CD14-positive monocyte (primary cell): ENCODE data around the gene CLTCL1. TPM values are rescaled to one million over a fixed set of nuclear protein-coding genes. Genes with fewer than 3 reads are reported as not detected.

Source experiments
- DNase-seq, 3 donors: peaks; one replicate each; pipeline ENCODE4 v3.0.0-alpha.2; 2011 to 2022
- H2AFZ ChIP-seq: 2 replicates; pipeline ENCODE4 v1.6.0; 2012; ENCODE audit warnings: mild to moderate bottlenecking, low read depth, low read length, inconsistent platforms; ENCODE audit not compliant: insufficient read depth, poor library complexity, severe bottlenecking
- H3K27ac ChIP-seq, 2 donors: 1 replicate in 1 of 2; 2 replicates in 1 of 2; pipeline ENCODE4 v1.5.1; 2012 to 2013; ENCODE audit warnings: low read length in 2 of 2, control low read depth in 1 of 2, inconsistent platforms in 1 of 2, low read depth in 1 of 2, mild to moderate bottlenecking in 1 of 2
- H3K27me3 ChIP-seq, 2 donors: one replicate each; pipeline versions ENCODE4 v1.6.0 to v1.6.1; 2011 to 2013; ENCODE audit warnings: low read length in 2 of 2; ENCODE audit not compliant: control insufficient read depth in 2 of 2, insufficient read depth in 2 of 2
- H3K36me3 ChIP-seq, 2 donors: replicated peaks in 1 of 2; 1 replicate in 1 of 2; 2 replicates in 1 of 2; pipeline versions ENCODE4 v1.5.1 to v1.6.1; 2012 to 2013; ENCODE audit warnings: low read length in 2 of 2, control low read depth in 1 of 2, inconsistent platforms in 1 of 2, mild to moderate bottlenecking in 1 of 2; ENCODE audit not compliant: insufficient read depth in 2 of 2, control insufficient read depth in 1 of 2
- H3K4me1 ChIP-seq, 2 donors: 1 replicate in 1 of 2; 2 replicates in 1 of 2; pipeline versions ENCODE4 v1.5.1 to v1.6.1; 2012 to 2013; ENCODE audit warnings: low read length in 2 of 2, control low read depth in 1 of 2, inconsistent platforms in 1 of 2, mild to moderate bottlenecking in 1 of 2, moderate library complexity in 1 of 2; ENCODE audit not compliant: insufficient read depth in 2 of 2, control insufficient read depth in 1 of 2
- H3K4me2 ChIP-seq: replicated peaks from 2 replicates; pipeline ENCODE3; 2012; ENCODE audit warnings: low read length, moderate library complexity, mild to moderate bottlenecking; ENCODE audit not compliant: poor library complexity, severe bottlenecking; ENCODE audit errors: extremely low read depth
- H3K4me3 ChIP-seq, 3 experiments: fragments of 200-600 bp in 1 of 3; sonication (generic) in 1 of 3; replicated peaks in 1 of 3; 1 replicate in 2 of 3; 2 replicates in 1 of 3; pipeline ENCODE4 v1.5.1; 2011 to 2013; ENCODE audit warnings: low read length in 3 of 3, mild to moderate bottlenecking in 3 of 3, control low read depth in 2 of 3, low read depth in 2 of 3, inconsistent platforms in 1 of 3, moderate library complexity in 1 of 3
- H3K79me2 ChIP-seq: 2 replicates; pipeline ENCODE4 v1.6.0; 2012; ENCODE audit warnings: mild to moderate bottlenecking, control low read depth, inconsistent platforms, low read length, moderate library complexity; ENCODE audit not compliant: insufficient read depth
- H3K9ac ChIP-seq: 2 replicates; pipeline ENCODE4 v1.6.0; 2017; ENCODE audit warnings: low read length, mild to moderate bottlenecking; ENCODE audit not compliant: insufficient read depth, poor library complexity, severe bottlenecking
- H3K9me3 ChIP-seq, 2 donors: replicated peaks in 1 of 2; 1 replicate in 1 of 2; 2 replicates in 1 of 2; pipeline versions ENCODE4 v1.5.1 to v1.6.1; 2012 to 2013; ENCODE audit warnings: low read length in 2 of 2, control low read depth in 1 of 2; ENCODE audit not compliant: control insufficient read depth in 1 of 2, insufficient read depth in 1 of 2
- H4K20me1 ChIP-seq: 2 replicates; pipeline ENCODE4 v1.6.0; 2012; ENCODE audit warnings: mild to moderate bottlenecking, low read length, control low read depth, moderate library complexity; ENCODE audit not compliant: insufficient read depth
- H3K27ac Mint-ChIP-seq, 7 donors: one replicate each; pipeline ENCODE4 v1.8.0; 2020; ENCODE audit warnings: mild to moderate bottlenecking in 7 of 7, mixed read lengths in 7 of 7, moderate library complexity in 6 of 7, inconsistent platforms in 2 of 7
- H3K27me3 Mint-ChIP-seq, 3 donors: one replicate each; pipeline ENCODE4 v1.8.0; 2021 to 2022; ENCODE audit warnings: low read depth in 3 of 3, mild to moderate bottlenecking in 3 of 3, mixed read lengths in 3 of 3, moderate library complexity in 3 of 3, inconsistent platforms in 1 of 3
- H3K36me3 Mint-ChIP-seq, 2 donors: one replicate each; pipeline ENCODE4 v1.8.0; 2020; ENCODE audit warnings: mixed read lengths in 2 of 2, inconsistent platforms in 1 of 2, mild to moderate bottlenecking in 1 of 2
- H3K4me1 Mint-ChIP-seq: one replicate; pipeline ENCODE4 v1.8.0; 2020; ENCODE audit warnings: mild to moderate bottlenecking, mixed read lengths
- H3K4me3 Mint-ChIP-seq, 2 donors: one replicate each; pipeline ENCODE4 v1.8.0; 2020; ENCODE audit warnings: mild to moderate bottlenecking in 2 of 2, mixed read lengths in 2 of 2, moderate library complexity in 1 of 2
- H3K9me3 Mint-ChIP-seq, 7 donors: one replicate each; pipeline ENCODE4 v1.8.0; 2020 to 2022; ENCODE audit warnings: mixed read lengths in 7 of 7, mild to moderate bottlenecking in 6 of 7, moderate library complexity in 6 of 7, inconsistent platforms in 2 of 7
- CTCF ChIP-seq: fragments of 200-600 bp; IDR thresholded peaks from one replicate; pipeline ENCODE4 v1.8.0; 2022; ENCODE audit warnings: antibody characterized with exemption, mild to moderate bottlenecking
- WGBS: methylation state at CpG from one replicate; pipeline ENCODE4 v1.1.5; 2013; ENCODE audit warnings: missing lambda C conversion rate; ENCODE audit not compliant: insufficient coverage; 5-methylcytosine and 5-hydroxymethylcytosine counted together
- intact Hi-C, 2 donors: fragments of 100-400 bp; cut with micrococcal nuclease; formaldehyde crosslinking; loops; one replicate each; pipeline versions ENCODE4 v1.15.0 to v1.15.1; 2023
- polyA plus RNA-seq, 3 donors: library from polyadenylated mRNA; depleted of rRNA in 1 of 3; unstranded in 2 of 3; stranded (reverse) in 1 of 3; fragments of 300-500 nt in 2 of 3; fragments of >200 nt in 1 of 3; fragmentation: Illumina TruSeq in 2 of 3; gene quantifications; 1 replicate in 2 of 3; 2 replicates in 1 of 3; pipeline ENCODE4 v1.2.3, GENCODE V29; 2012 to 2021

The CLTCL1 gene
- polyA plus RNA-seq, 3 donors: 5.1 to 17.0 (median 6.1) TPM

DNA sequence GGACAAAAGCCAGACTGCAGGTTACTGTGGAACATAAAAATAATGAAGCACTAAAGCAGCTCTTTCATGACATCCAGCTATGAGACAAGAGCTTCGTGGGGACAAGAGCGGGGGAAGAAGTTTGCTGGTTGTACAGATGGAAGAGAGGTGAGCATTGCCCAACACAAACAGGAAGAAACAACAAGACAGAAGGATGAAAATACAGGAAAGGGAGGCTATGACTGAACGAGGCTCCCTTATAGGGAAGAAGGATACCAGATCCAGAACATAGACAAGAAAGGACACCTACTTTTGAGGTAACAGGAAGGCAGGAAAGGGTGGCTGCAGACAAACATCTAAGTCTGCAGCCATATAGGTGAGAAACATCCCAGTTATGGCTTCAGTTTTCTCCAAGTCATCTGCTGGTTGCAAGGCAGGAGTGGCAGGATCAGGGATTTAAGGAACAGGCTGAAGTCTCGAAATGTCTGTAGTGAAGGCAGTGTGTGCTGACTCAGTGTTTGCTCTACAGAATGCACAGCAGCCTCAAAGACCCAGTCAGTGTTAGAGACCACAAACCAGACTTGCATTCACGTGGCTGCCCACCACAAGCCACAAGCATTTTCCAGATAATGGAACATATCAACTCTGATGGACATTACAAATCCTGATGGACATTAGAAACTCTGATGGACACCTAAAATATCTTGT lies 1.9 kb downstream of the CLTCL1 start:
- 36% methylated on average over 5 of the region's 5 CpGs for WGBS
- Histone ChIP-seq H3K4me2 (no peak overlapping the region), H3K9ac (no peak overlapping the region), H2AFZ (no peak overlapping the region), H3K4me1 (peaks cover 18 to 22% of the 10 kb centered on the region in 2 donors), H3K9me3 (no peaks in the 10 kb centered on the region), H3K79me2 (no peaks in the 10 kb centered on the region), H4K20me1 (no peaks in the 10 kb centered on the region), H3K27ac (no peak overlapping the region), H3K4me3 (no peak overlapping the region), H3K36me3 (no peaks in the 10 kb centered on the region), H3K27me3 (peaks cover 18 to 22% of the 10 kb centered on the region in 2 donors)
- H3K4me1 Mint-ChIP-seq: peaks cover 26% of the 10 kb centered on the region
- peak overlapping the region in 1 of 2 donors; percentile 48 for H3K4me3 Mint-ChIP-seq
- TF ChIP-seq CTCF: no peak
- no peak overlapping the region for H3K27ac Mint-ChIP-seq
- intact Hi-C loops: loop anchor here (5.0 to 10.0 kb wide), 4 partner anchors 112 to 1415 kb away; partner anchors contain the start of genes CDC45 (in 1 of the 2), DGCR2 (in 1 of the 2), SLC25A1 (in 1 of the 2) and UFD1 (in 1 of the 2)
- H3K9me3 Mint-ChIP-seq: peaks cover 0 to 5% (median 0%) of the 10 kb centered on the region in 7 donors
- peaks cover 0 to 3% of the 10 kb centered on the region in 2 donors for H3K36me3 Mint-ChIP-seq
- DNase-seq: no peak
- H3K27me3 Mint-ChIP-seq: peaks cover 19 to 36% (median 21%) of the 10 kb centered on the region in 3 donors

DNA sequence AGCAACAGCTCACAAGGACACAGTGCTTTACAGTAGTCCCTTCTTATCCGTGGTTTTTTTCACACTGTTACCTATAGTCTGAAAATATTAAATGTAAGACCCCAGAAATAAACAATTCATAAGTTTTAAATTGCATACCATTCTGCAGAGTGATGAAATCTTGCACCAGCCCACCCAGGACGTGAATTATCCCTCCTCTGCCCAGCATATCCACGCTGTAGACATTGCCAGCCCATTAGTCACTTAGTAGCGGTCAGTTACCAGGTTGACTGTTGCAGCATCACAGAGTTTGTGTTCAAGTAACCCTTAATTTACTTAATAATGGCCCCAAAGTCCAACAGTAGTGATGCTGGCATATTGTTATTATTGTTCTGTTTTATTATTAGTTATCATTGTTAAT lies 3.6 kb downstream of the CLTCL1 start:
- Histone ChIP-seq H3K9me3 (no peaks in the 10 kb centered on the region), H3K27ac (no peak overlapping the region), H3K79me2 (no peaks in the 10 kb centered on the region), H3K27me3 (peaks cover 18 to 22% of the 10 kb centered on the region in 2 donors), H2AFZ (no peak overlapping the region), H3K4me2 (no peak overlapping the region), H4K20me1 (no peaks in the 10 kb centered on the region), H3K4me1 (peaks cover 18 to 19% of the 10 kb centered on the region in 2 donors), H3K9ac (no peak overlapping the region), H3K4me3 (no peak overlapping the region), H3K36me3 (no peaks in the 10 kb centered on the region)
- WGBS: 76% methylated on average over 2 of the region's 4 CpGs
- peaks cover 0 to 5% (median 0%) of the 10 kb centered on the region in 7 donors for H3K9me3 Mint-ChIP-seq
- peaks cover 24% of the 10 kb centered on the region for H3K4me1 Mint-ChIP-seq
- H3K27me3 Mint-ChIP-seq: peaks cover 19 to 36% (median 23%) of the 10 kb centered on the region in 3 donors
- DNase-seq: no peak
- H3K27ac Mint-ChIP-seq: no peak overlapping the region
- no peak overlapping the region for H3K4me3 Mint-ChIP-seq
- peaks cover 0 to 3% of the 10 kb centered on the region in 2 donors for H3K36me3 Mint-ChIP-seq
- TF ChIP-seq CTCF: no peak
- intact Hi-C loops: no loop called here
